Suppressor macrophage treated with lipopolysaccharide for 4 hours (primary cell): Measurements from ENCODE around the gene ALKBH3.

ENCODE experiments used
- DNase-seq: peaks from one replicate; pipeline ENCODE4 v3.0.0-alpha.2; 2020

The ALKBH3 gene

DNA sequence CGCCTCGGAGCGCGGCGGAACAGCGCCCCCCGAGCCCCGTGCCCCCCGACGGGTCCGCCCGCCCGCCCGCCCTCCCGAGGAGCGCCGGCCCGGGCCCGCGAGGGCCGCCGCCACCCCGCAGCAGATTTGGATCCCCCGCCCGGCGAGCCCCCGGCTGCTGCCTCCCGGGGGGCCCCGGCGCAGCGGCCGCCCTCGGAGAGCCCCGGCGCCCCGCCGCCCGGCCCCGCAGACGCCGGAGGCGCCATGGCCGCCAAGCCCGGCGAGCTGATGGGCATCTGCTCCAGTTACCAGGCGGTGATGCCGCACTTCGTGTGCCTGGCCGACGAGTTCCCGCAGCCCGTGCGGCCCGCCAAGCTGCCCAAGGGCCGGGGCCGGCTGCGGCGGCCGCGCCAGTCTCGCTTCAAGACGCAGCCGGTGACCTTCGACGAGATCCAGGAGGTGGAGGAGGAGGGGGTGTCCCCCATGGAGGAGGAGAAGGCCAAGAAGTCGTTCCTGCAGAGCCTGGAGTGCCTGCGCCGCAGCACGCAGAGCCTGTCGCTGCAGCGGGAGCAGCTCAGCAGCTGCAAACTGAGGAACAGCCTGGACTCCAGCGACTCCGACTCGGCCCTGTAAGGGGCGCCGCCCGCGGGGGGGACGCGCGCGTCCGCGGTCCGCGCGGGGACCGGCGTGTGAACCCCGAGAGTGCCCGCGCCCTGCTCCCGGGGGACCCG, 62.2 kb downstream of the ALKBH3 start:
- no peak for DNase-seq

DNA sequence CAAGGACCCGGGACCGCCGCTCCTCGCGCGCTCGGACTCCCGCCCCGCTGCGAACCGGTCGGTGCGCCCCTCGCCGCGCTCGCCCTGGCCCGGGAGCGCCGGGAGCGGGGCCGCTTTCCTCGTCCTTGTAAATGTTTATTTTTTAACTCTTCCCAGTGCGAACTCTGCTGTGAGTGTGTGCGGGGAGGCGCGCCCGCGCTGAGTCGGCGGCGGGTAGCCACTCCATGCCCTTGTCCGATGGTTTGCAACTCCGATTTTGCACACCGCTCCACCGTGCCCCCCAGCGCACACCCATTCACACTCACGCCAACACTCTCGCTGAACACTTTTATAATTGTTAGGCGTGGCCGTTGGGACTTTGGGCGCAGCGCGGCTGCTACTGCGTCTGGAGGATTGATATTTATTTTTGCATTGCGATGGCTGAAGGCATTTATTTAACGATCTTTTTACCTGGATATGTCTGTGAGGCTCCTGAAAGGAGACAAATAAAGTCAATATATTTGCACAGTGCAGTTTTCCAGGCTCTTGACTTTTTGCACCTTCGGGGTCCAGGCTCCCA, 62.8 kb downstream of the ALKBH3 start:
- DNase-seq = no peak

DNA sequence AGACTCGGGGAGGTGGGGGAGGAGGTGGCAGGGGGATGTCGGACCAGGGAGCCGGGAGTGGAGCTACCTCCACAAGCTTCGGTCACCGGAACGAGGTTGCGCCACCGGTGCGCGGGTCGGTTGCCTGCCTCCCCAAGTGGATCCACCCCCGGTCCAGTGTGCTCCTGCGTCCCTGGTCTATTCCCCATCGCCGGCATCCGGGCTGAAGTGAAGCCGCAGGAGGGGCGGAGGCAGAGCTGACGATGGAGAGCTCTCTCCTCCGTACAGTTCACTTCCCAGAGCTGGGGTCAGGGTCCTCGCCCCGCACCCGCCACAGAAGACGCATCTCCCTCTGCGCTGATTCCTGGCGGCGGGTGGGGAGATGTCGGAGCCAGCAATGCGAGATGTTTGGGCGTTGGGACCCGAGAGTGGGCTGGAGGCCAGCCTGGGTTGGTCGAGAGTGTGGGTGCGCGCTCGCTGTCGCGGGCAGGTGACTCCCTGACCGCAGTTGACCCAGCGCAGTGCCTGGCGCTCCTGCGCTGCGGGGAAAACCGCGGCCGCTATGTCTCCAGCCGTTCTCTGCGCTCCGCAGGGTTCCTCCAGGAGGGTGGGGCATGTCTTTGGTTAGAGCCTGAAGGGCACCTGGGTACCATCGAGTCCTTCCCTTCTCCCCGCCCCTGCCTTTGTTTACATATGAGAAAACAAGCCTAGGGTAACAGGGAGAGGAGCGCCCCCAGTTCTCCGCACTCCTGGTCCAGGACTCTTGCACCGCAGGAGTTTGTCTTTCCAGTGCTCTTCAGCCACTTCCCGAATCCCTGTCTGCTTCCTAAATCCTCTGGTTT, 63.5 kb downstream of the ALKBH3 start:
- DNase-seq = no peak

- peak; percentile 89 for DNase-seq
Measured at GRCh38 chr11:43944761-43945311, 64.2 kb downstream of the ALKBH3 start.

DNA sequence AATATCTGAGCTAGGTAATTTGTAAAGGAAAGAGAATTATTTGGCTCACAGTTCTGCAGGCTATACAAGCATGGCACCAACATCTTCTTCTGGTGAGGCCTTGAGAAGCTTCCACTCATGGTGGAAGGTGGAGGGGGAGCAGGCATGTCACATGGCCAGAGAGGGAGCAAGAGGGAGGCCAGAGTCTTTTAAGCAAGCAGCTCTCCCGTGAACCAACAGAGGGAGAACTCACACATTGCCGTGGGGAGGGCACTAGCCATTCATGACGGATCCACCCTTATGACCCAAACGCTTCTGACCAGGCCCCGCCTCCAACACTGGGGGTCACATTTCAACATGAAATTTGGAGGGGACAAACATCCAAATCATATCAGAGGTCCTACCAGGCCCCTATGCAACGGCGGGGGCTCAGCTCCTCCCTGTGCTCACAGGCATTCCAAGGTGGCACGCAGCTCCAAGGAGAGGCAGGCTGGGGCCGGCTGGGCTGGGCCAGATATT, 66.4 kb downstream of the ALKBH3 start:
- DNase-seq = no peak

GRCh38 chr11:43947815-43948214, 67.2 kb downstream of the ALKBH3 start:
- DNase-seq = no peak

GRCh38 chr11:43948341-43949225, 68.0 kb downstream of the ALKBH3 start:
- DNase-seq = no peak

DNA sequence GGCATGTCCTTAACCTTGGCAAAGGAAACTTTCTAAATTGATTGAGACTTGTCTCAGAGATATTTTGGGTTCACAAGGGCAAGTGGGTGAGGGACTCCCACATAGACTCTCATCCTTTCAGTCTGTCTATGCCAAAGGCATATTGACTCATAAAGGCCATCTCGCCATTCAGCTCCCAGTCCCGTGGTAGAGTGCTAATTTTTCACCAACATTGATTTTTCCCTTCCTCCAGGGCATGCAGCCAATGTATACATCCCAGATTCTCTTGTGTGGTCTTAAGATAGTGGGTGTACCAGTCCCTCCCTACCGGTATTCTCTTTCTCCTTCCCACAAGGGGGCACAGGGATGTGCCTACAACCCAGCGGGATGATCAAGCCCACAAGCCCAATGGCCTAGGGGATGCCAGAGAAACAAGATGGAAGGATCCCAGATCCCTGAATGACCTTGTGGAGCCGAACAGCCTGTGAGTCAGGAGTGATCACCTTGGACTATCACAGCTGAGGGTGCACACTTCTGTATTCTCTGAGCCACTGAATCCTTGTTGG, 69.8 kb downstream of the ALKBH3 start:
- no peak for DNase-seq

GRCh38 chr11:43951231-43951630, 70.6 kb downstream of the ALKBH3 start:
- DNase-seq = no peak

- no peak for DNase-seq
Measured at GRCh38 chr11:43952020-43952400, 71.4 kb downstream of the ALKBH3 start.

DNA sequence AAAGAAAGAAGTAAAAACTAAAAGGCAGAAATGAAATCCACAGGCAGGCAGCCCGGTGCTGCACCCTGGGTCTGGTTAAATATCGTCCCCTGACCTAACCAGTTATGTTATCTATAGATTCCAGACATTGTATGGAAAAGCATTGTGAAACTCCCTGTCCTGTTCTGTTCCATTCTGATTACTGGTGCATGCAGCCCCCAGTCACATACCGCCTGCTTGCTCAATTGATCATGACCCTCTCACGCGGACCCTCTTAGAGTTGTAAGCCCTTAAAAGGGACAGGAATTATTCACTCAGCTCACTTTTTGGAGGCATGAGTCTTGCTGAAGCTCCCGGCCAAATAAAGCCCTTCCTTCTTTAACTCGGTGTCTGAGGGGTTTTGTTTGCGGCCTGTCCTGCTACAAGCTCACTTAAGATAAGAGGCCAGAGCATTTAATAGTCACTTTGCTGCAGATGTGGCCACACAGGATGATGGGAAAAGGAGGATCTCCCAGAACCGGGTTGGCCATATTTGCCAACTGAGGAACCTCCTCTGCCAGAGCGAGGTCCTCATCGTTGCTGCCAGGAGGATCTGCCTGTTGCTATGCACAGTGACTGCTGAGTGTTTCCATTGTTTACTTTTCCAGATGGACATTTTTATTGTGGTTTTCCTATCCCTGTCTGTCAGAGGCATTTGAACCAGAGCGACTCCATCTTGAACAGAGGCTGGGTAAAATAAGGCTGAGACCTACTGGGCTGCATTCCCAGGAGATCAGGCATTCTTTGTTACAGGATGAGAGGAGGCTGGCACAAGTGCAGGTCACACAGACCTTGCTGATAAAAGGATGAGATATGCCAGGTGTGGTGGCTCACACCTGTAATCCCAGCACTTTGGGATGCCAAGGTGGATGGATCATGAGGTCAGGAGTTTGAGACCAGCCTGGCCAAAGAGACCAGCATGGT, 72.0 kb downstream of the ALKBH3 start:
- DNase-seq = no peak

DNA sequence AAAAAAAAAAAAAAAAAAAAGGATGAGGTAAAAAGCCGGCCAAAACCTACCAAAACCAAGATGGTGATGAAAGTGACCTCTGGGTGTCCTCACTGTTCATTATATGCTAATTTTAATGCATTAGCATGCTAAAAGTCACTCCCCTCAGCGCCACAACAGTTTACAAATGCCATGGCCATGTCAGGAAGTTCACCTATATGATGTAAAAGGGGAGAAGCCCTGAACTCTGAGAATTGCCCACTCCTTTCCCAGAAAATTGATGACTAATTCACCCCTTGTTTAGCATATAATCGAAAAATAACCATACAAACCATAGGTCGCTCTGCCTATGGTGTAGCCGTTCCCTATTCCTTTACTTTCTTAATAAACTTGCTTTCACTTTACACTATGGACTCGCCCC, 72.9 kb downstream of the ALKBH3 start:
- DNase-seq = no peak

GRCh38 chr11:43954241-43954640, 73.6 kb downstream of the ALKBH3 start:
- DNase-seq = no peak

DNA sequence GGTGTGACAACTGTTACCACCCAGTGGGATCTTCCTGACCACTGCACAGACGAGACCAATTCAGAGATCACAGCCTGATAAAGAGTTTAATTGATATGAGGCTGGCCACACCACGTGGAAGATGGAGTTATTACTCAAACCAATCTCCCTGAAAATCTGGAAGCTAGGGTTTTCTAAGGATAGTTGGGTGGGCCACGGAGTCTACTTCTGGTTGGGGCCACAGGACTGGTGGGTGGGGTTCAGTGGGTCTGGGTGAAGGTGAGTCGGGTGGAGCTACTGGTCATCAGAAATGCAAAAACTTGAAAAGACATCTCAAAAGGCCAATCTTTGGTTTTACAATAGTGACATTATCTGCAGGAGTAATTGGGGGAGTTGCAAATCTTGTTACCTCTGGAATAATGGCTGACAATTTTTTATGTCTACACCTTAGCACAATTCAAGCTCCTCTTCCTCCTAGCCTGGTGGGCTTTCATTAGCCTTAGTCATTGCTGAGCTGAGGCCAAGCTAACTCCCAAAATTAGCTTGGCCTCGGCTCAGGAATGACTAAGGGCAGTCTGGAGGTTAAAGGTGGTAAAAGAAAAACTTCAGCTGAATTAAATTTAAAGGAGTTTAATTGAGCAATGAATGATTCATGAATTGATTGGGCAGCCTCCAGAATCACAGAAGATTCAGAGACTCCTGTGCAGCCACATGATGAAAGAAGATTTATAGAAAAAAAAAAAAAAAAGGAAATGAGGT, 74.9 kb downstream of the ALKBH3 start:
- no peak for DNase-seq

GRCh38 chr11:43957571-43957970, 76.9 kb downstream of the ALKBH3 start:
- DNase-seq = no peak

DNA sequence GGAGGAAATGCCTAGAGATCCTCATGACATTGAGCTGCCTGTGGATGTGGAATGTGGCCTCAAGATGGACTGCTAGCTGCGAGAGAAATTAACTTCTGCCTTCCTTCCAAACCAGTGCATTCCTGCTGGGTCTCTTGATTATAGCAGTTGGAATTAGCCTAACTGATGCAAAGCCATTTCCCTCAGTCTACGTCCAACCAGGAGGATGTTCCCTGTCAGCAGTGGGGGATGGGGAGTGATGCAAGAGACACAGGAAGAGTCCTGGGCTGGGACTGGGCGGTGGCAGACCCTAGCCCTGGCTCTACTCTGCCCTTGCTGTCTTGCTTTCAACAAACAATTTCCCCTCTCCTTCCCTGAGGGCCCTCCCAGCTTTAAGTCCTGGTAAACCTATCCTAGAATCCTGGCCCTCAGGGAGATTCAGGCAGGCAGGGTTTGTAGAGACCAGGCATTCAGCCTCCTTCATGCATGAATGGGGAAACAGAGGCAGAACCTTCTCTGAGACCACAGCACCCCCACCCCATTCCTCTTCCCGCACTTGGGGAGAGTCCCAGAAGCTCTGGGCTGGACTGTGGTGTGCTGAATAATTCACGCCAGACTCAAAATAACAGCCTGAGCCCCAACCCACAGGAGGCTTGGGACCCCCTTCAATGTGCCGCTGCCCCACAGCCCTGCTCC, 78.8 kb downstream of the ALKBH3 start:
- DNase-seq = no peak

GRCh38 chr11:43962383-43963278, 82.0 kb downstream of the ALKBH3 start:
- no peak for DNase-seq

GRCh38 chr11:43963279-43963620, 82.6 kb downstream of the ALKBH3 start:
- DNase-seq = no peak

GRCh38 chr11:43967661-43968060, 87.0 kb downstream of the ALKBH3 start:
- DNase-seq = no peak
